Endothelial cell of umbilical vein (primary cell): Measurements from ENCODE around the gene CRIM1. TPM values are rescaled to one million over a fixed set of nuclear protein-coding genes. Genes with fewer than 3 reads are reported as not detected.

Experiments used
- BruUV-seq: library from RNA; stranded (reverse); fragments of 400-500 nt; replicated peaks from 2 replicates; lab custom pipeline; 2021; lab: Mats Ljungman, UMichigan
- CTCF ChIA-PET: fragments of 300-600, 350-600 bp; sonication (Branson Sonifier 250); formaldehyde crosslinking; loops from one replicate; lab custom pipeline; 2021; ENCODE audit warnings: antibody characterized with exemption, inconsistent platforms; lab: Charles Lee
- POLR2A ChIA-PET: fragments of 300-600, 350-600 bp; sonication (Branson Sonifier 250); formaldehyde crosslinking; loops from one replicate; lab custom pipeline; 2021; ENCODE audit warnings: antibody characterized with exemption, inconsistent platforms; lab: Charles Lee
- DNase-seq: peaks from one replicate; pipeline ENCODE4 v3.0.0-alpha.2; 2011; ENCODE audit warnings: low read depth, low spot score
- FAIRE-seq: peaks from 2 replicates; lab custom pipeline; 2011; peaks lifted over from hg19 to GRCh38; lab: Jason Lieb, UNC
- H2AFZ ChIP-seq: 2 replicates; pipeline ENCODE4 v1.6.0; 2012; ENCODE audit warnings: low read depth, low read length, control low read depth, inconsistent platforms
- H3K27ac ChIP-seq: 2 replicates; pipeline ENCODE4 v1.5.1; 2011; ENCODE audit warnings: low read depth, mild to moderate bottlenecking, control low read depth, low read length, moderate library complexity; ENCODE audit not compliant: insufficient read depth
- H3K27me3 ChIP-seq, 2 experiments: 2 replicates each; pipeline versions ENCODE4 v1.6.0 to v1.6.1; 2011; ENCODE audit warnings: low read length in 2 of 2, mixed read lengths in 1 of 2; ENCODE audit not compliant: control insufficient read depth in 2 of 2, insufficient read depth in 2 of 2
- H3K36me3 ChIP-seq, 2 experiments: 2 replicates in 1 of 2; 3 replicates in 1 of 2; pipeline ENCODE4 v1.5.1; 2011; ENCODE audit warnings: low read length in 2 of 2, mild to moderate bottlenecking in 1 of 2, moderate library complexity in 1 of 2; ENCODE audit not compliant: control insufficient read depth in 2 of 2, insufficient read depth in 2 of 2; ENCODE audit errors: extremely low read depth in 1 of 2
- H3K4me1 ChIP-seq: 3 replicates; pipeline ENCODE4 v1.5.1; 2011; ENCODE audit warnings: mild to moderate bottlenecking, low read length; ENCODE audit not compliant: control insufficient read depth, insufficient read depth; ENCODE audit errors: extremely low read depth
- H3K4me2 ChIP-seq: 2 replicates; pipeline ENCODE4 v1.6.1; 2011; ENCODE audit warnings: low read length, control low read depth, mixed read lengths; ENCODE audit not compliant: insufficient read depth
- H3K4me3 ChIP-seq, 3 experiments: fragments of 200-600 bp in 1 of 3; sonication (generic), shearing (Covaris generic) in 1 of 3; replicated peaks in 1 of 3; 2 replicates each; pipeline ENCODE4 v1.5.1; 2011 to 2016; ENCODE audit warnings: control low read depth in 3 of 3, low read length in 3 of 3, mild to moderate bottlenecking in 2 of 3, inconsistent platforms in 1 of 3, low read depth in 1 of 3, moderate library complexity in 1 of 3; ENCODE audit not compliant: insufficient read depth in 1 of 3
- H3K79me2 ChIP-seq: 2 replicates; pipeline ENCODE4 v1.6.0; 2012; ENCODE audit warnings: low read length, inconsistent platforms; ENCODE audit not compliant: control insufficient read depth, insufficient read depth
- H3K9ac ChIP-seq: replicated peaks from 2 replicates; pipeline ENCODE3; 2011; ENCODE audit warnings: low read length, control low read depth; ENCODE audit not compliant: insufficient read depth; ENCODE audit errors: extremely low read depth
- H3K9me1 ChIP-seq: replicated peaks from 3 replicates; pipeline ENCODE4 v1.6.0; 2011; ENCODE audit warnings: mild to moderate bottlenecking, low read length; ENCODE audit not compliant: control insufficient read depth, insufficient read depth; ENCODE audit errors: extremely low read depth
- H3K9me3 ChIP-seq: replicated peaks from 2 replicates; pipeline ENCODE4 v1.5.1; 2012; ENCODE audit warnings: low read length, inconsistent platforms; ENCODE audit not compliant: control insufficient read depth, insufficient read depth
- H4K20me1 ChIP-seq: replicated peaks from 2 replicates; pipeline ENCODE3; 2011; ENCODE audit warnings: mild to moderate bottlenecking, low read length; ENCODE audit not compliant: control insufficient read depth, insufficient read depth; ENCODE audit errors: extremely low read depth
- CTCF ChIP-seq, 2 donors: IDR thresholded peaks; 1 replicate in 1 of 2; 2 replicates in 1 of 2; pipeline ENCODE4 v1.5.1; 2011; ENCODE audit warnings: low read length in 2 of 2, mild to moderate bottlenecking in 2 of 2, moderate library complexity in 2 of 2, control low read depth in 1 of 2, inconsistent platforms in 1 of 2, low read depth in 1 of 2; ENCODE audit not compliant: insufficient read depth in 1 of 2; ENCODE audit errors: extremely low read depth in 1 of 2
- GATA2 ChIP-seq: IDR thresholded peaks from 2 replicates; pipeline ENCODE4 v1.7.0; 2011; ENCODE audit warnings: low read depth, mild to moderate bottlenecking, moderate library complexity, mixed read lengths, low read length; ENCODE audit not compliant: insufficient read length, insufficient read depth
- JUN ChIP-seq: IDR thresholded peaks from 2 replicates; pipeline ENCODE4 v1.6.1; 2011; ENCODE audit warnings: borderline replicate concordance, low read depth; ENCODE audit not compliant: insufficient read length, insufficient read depth
- MYC ChIP-seq: IDR thresholded peaks from one replicate; pipeline ENCODE4 v1.6.1; 2011; ENCODE audit warnings: mild to moderate bottlenecking, low read depth, low read length
- dilution Hi-C: fragments of 300-500 bp; cut with MboI; formaldehyde crosslinking; loops from one replicate; pipeline ENCODE4 v1.15.0; 2019; ENCODE audit warnings: low sequenced_read_pairs; ENCODE audit not compliant: extremely low pct_ligation_motif_present
- intact Hi-C: fragments of 100-400 bp; cut with micrococcal nuclease; formaldehyde crosslinking; loops from one replicate; pipeline ENCODE4 v1.10.0; 2022
- polyA plus RNA-seq, 4 experiments: library from polyadenylated mRNA; depleted of rRNA in 3 of 4; stranded (reverse) in 3 of 4; unstranded in 1 of 4; fragments of >200 nt; gene quantifications; 2 replicates each; pipeline versions ENCODE4 v1.2.1 to v1.2.3, GENCODE V29; 2011 to 2012; ENCODE audit warnings: missing spikeins in 1 of 4
- total RNA-seq: library from RNA; stranded (reverse); gene quantifications from 2 replicates; pipeline ENCODE4 v1.2.3, GENCODE V29; 2021

The CRIM1 gene
- total and polyA plus RNA-seq, 2 donors (not counting 3 experiments of a cell fraction or from before 2014, with no cell fraction given): 422 to 649 TPM

DNA sequence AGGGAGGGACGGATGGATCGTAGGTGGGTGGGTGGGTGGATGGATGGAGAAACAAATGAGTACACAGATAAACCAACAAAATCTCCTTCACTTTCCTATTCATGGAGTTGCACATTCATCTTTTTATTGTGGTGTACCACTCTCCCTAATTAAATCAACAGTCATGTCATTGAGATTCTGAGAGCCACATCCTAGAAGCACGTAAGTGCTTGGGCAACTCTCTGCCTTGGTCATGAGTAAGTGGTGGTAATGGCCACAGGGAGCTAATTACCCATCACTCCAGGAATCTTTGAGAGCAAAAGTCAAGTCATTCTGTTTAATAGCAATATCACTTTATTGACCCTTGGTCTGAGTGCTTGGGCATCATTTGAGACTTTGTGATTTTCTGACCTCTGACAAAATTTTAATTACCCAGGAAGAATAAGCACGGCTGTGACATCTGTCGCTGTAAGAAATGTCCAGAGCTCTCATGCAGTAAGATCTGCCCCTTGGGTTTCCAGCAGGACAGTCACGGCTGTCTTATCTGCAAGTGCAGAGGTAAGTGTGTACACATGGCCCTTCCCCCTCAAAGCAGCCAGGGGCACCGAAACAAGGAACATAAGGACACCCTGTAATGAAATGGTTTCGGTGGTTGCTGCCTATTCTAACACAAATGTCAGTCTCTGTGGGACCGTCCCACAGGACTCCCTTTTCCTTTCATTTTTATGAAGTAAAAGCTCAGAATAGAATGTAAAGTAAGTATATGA is 156.5 kb downstream of the CRIM1 start:
- Histone ChIP-seq H3K9ac (no peak overlapping the region), H3K36me3 (peaks cover 52 to 69% of the 10 kb centered on the region in 2 experiments), H3K9me1 (no peaks in the 10 kb centered on the region), H3K27me3 (no peaks in the 10 kb centered on the region), H3K79me2 (peaks cover 35% of the 10 kb centered on the region), H3K4me2 (no peak overlapping the region), H3K9me3 (no peaks in the 10 kb centered on the region), H3K4me3 (no peak overlapping the region), H4K20me1 (no peaks in the 10 kb centered on the region), H3K27ac (no peak overlapping the region), H3K4me1 (no peaks in the 10 kb centered on the region), H2AFZ (no peak overlapping the region)
- dilution Hi-C loops (loop anchor here (25.0 kb wide), 1 partner anchor 150 kb away; no protein-coding TSS in a partner anchor), intact Hi-C loops (no loop called here)
- FAIRE-seq (no peak), DNase-seq (no peak)
- no TSS peak for BruUV-seq
- TF ChIP-seq JUN: no peak
- no peak for TF ChIP-seq CTCF (IDR thresholded peaks at IDR 0.05; ENCODE audit: extremely low read depth in 1 of 2, insufficient read depth in 1 of 2, low read depth in 1 of 2, low read length in 2 of 2)
- ChIA-PET CTCF (interaction anchor here (0.9 to 1.8 kb wide), 3 partner anchors 152 to 161 kb away, joined by 3 to 6 read pairs (median 3); no protein-coding TSS in a partner anchor), POLR2A (no interaction called here)

DNA sequence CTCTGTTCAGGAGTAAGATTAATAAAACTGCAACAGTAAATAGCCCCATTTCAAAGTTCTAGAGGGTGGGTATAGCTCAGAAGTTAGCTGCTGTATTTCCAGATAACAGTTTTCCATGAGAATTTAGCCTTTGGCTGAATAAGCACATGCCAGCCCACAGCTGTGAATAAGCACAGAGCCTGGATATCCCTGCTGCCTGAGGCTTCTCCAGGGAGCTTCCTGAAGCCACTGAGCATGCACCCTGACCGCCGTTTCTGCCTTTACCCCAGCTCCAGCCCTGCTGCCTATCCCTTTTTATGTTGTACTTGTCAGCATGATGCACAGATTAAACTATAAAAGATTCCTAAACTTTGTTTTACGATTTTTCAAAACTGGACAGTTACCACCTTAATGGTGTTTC is 157.1 kb downstream of the CRIM1 start:
- CTCF ChIA-PET: interaction anchor here (0.9 to 1.8 kb wide), 2 partner anchors 160 to 161 kb away, joined by 3 to 6 read pairs; no protein-coding TSS in a partner anchor
- peaks cover 56 to 75% of the 10 kb centered on the region in 2 experiments for H3K36me3 ChIP-seq
- POLR2A ChIA-PET: no interaction called here
- no peaks in the 10 kb centered on the region for H4K20me1 ChIP-seq
- H2AFZ ChIP-seq: no peak overlapping the region
- H3K9me3 ChIP-seq: no peaks in the 10 kb centered on the region
- no peak overlapping the region for H3K4me2 ChIP-seq
- H3K79me2 ChIP-seq: peaks cover 37% of the 10 kb centered on the region
- no peaks in the 10 kb centered on the region for H3K9me1 ChIP-seq
- no peaks in the 10 kb centered on the region for H3K4me1 ChIP-seq
- BruUV-seq: no TSS peak
- intact Hi-C loops: no loop called here
- TF ChIP-seq MYC (no peak), CTCF (IDR thresholded peaks at IDR 0.05; ENCODE audit: extremely low read depth in 1 of 2, insufficient read depth in 1 of 2, low read depth in 1 of 2, low read length in 2 of 2) (no peak), GATA2 (no peak)
- no peak for DNase-seq
- H3K27ac ChIP-seq: no peak overlapping the region
- H3K27me3 ChIP-seq: no peaks in the 10 kb centered on the region
- dilution Hi-C loops: loop anchor here (25.0 kb wide), 1 partner anchor 150 kb away; no protein-coding TSS in a partner anchor
- H3K4me3 ChIP-seq: no peak overlapping the region
- FAIRE-seq: no peak
- H3K9ac ChIP-seq: no peak overlapping the region
